Activated CD4-positive, alpha-beta memory T cell treated with anti-CD3 and anti-CD28 coated beads for 36 hours (primary cell): ENCODE data around the gene SUSD2. TPM values are rescaled to one million over a fixed set of nuclear protein-coding genes. Genes with fewer than 3 reads are reported as not detected.
"Not testable (repeated sequence)": the region's sequence is repeated elsewhere in the genome, so short reads cannot be mapped to it uniquely, and the experiment has no call there.

Experiments
- CTCF ChIA-PET: fragments of 350-600 bp; sonication (Branson Sonifier 250); formaldehyde crosslinking; loops from one replicate; lab custom pipeline; 2021; ENCODE audit warnings: antibody characterized with exemption, inconsistent platforms; lab: Charles Lee
- POLR2A ChIA-PET: fragments of 350-600 bp; sonication (Branson Sonifier 250); formaldehyde crosslinking; loops from one replicate; lab custom pipeline; 2021; ENCODE audit warnings: antibody characterized with exemption; lab: Charles Lee
- DNase-seq: peaks from one replicate; pipeline ENCODE4 v3.0.0-alpha.2; 2020
- H3K27ac Mint-ChIP-seq: one replicate; pipeline ENCODE4 v1.8.0; 2021; ENCODE audit warnings: mixed read lengths
- H3K27me3 Mint-ChIP-seq: one replicate; pipeline ENCODE4 v1.8.0; 2021; ENCODE audit warnings: mixed read lengths
- H3K36me3 Mint-ChIP-seq: one replicate; pipeline ENCODE4 v1.8.0; 2021; ENCODE audit warnings: mixed read lengths
- H3K4me1 Mint-ChIP-seq: one replicate; pipeline ENCODE4 v1.8.0; 2021; ENCODE audit warnings: low read depth, mixed read lengths
- H3K4me3 Mint-ChIP-seq: one replicate; pipeline ENCODE4 v1.8.0; 2021; ENCODE audit warnings: mild to moderate bottlenecking, mixed read lengths
- H3K9me3 Mint-ChIP-seq: one replicate; pipeline ENCODE4 v1.8.0; 2021; ENCODE audit warnings: mixed read lengths
- intact Hi-C: fragments of 100-400 bp; cut with micrococcal nuclease; formaldehyde crosslinking; loops from one replicate; pipeline ENCODE4 v1.15.1; 2023
- total RNA-seq, 2 experiments: library from RNA; stranded (reverse); gene quantifications; one replicate each; pipeline ENCODE4 v1.2.3, GENCODE V29; 2021

SUSD2 gene
- total RNA-seq, 2 experiments from 2014 or later: 0.19 to 0.22 TPM

- H3K4me3 Mint-ChIP-seq: no peak overlapping the region
- no peaks in the 10 kb centered on the region for H3K27me3 Mint-ChIP-seq
- H3K9me3 Mint-ChIP-seq: no peaks in the 10 kb centered on the region
- no peaks in the 10 kb centered on the region for H3K36me3 Mint-ChIP-seq
- intact Hi-C loops: no loop called here
- ChIA-PET POLR2A (no interaction called here), CTCF (interaction anchor here (0.7 to 2.4 kb wide), 5 partner anchors 11 to 281 kb away, joined by 3 to 15 read pairs (median 6); no protein-coding TSS in a partner anchor)
- H3K27ac Mint-ChIP-seq: no peak overlapping the region
- no peaks in the 10 kb centered on the region for H3K4me1 Mint-ChIP-seq
- DNase-seq: no peak
Measured at GRCh38 chr22:24232124-24232523, 50.8 kb downstream of the SUSD2 start.

DNA sequence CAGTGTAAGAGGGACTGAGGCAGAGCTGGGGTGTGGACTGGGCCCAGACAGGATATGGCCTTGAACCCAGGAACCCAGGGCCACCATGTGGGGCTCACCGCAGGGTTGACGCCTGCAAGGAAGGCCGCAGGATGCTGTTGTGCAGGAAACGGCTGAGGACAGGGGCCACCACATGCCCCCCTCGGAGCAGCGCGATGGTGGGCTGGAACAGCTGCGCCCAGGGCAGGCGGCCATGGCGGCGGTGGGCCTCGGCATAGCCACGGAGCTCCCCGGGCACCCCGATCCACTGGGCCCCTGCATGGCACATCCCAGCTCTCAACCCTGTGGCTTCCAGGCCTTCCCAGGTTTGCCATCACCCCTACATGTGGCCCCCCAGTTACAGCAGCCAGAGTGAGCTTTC lies 51.4 kb downstream of the SUSD2 start:
- no peak overlapping the region for H3K4me3 Mint-ChIP-seq
- intact Hi-C loops: no loop called here
- no peaks in the 10 kb centered on the region for H3K9me3 Mint-ChIP-seq
- DNase-seq: no peak
- H3K27me3 Mint-ChIP-seq: no peaks in the 10 kb centered on the region
- ChIA-PET POLR2A (no interaction called here), CTCF (interaction anchor here (0.7 to 2.0 kb wide), 2 partner anchors 10 to 282 kb away, joined by 3 to 8 read pairs; no protein-coding TSS in a partner anchor)
- H3K4me1 Mint-ChIP-seq: no peaks in the 10 kb centered on the region
- H3K36me3 Mint-ChIP-seq: no peaks in the 10 kb centered on the region
- no peak overlapping the region for H3K27ac Mint-ChIP-seq

DNA sequence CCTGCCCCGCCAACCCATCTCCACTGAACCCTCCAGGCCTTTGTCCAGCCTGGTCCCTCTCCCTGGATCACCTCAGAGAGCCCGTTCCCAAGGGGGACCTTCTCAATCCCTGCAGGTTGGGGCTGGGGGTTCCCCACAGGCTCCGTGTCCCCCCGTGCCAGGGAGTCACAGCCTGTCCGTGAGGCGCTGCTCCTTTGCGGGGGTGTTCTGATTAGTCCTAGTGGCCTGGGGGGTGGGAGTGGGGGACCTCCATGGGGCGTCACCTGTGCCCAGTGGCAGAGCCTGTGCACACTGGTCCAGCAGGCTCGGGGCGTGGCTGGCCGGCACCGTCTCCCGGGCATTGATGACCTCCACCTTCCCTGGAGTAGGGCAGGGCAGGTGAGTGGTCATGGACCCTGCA lies 51.9 kb downstream of the SUSD2 start:
- H3K27ac Mint-ChIP-seq: no peak overlapping the region
- intact Hi-C loops: no loop called here
- POLR2A ChIA-PET: no interaction called here
- DNase-seq: no peak
- H3K36me3 Mint-ChIP-seq: no peaks in the 10 kb centered on the region
- no peak overlapping the region for H3K4me3 Mint-ChIP-seq
- H3K4me1 Mint-ChIP-seq: no peaks in the 10 kb centered on the region
- no peaks in the 10 kb centered on the region for H3K9me3 Mint-ChIP-seq
- CTCF ChIA-PET: no interaction called here
- no peaks in the 10 kb centered on the region for H3K27me3 Mint-ChIP-seq

- no peak overlapping the region for H3K4me3 Mint-ChIP-seq
- no peaks in the 10 kb centered on the region for H3K4me1 Mint-ChIP-seq
- no peaks in the 10 kb centered on the region for H3K36me3 Mint-ChIP-seq
- ChIA-PET POLR2A (no interaction called here), CTCF (no interaction called here)
- H3K9me3 Mint-ChIP-seq: no peaks in the 10 kb centered on the region
- H3K27ac Mint-ChIP-seq: no peak overlapping the region
- no peaks in the 10 kb centered on the region for H3K27me3 Mint-ChIP-seq
- intact Hi-C loops: no loop called here
- DNase-seq: no peak
Measured at GRCh38 chr22:24233816-24234215, 52.5 kb downstream of the SUSD2 start.

GRCh38 chr22:24235315-24235714 lies 54.0 kb downstream of the SUSD2 start:
- no peaks in the 10 kb centered on the region for H3K36me3 Mint-ChIP-seq

DNA sequence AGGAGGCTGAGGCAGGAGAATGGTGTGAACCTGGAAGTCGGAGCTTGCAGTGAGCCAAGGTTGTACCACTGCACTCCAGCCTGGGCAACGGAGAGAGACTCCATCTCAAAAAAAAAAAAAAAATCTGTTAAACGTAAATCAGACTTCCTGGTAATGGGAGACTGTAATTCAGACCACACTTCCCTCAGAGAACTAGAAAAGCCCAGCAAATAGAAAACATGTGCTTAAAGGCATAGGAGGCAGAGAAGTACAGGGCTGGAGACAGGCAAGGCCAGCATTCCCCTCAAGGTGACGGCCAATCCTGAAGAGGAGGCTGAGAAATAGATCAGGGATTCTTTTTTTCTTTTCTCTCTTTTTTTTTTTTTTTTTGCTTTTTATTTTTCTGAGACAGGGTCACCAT lies 55.4 kb downstream of the SUSD2 start:
- H3K9me3 Mint-ChIP-seq: no peaks in the 10 kb centered on the region
- H3K4me1 Mint-ChIP-seq: peaks cover 6% of the 10 kb centered on the region
- DNase-seq: no peak
- no peaks in the 10 kb centered on the region for H3K27me3 Mint-ChIP-seq
- intact Hi-C loops: no loop called here
- no peak overlapping the region for H3K4me3 Mint-ChIP-seq
- CTCF ChIA-PET: interaction anchor here (0.6 to 1.0 kb wide), 2 partner anchors 29 to 46 kb away, joined by 3 read pairs; no protein-coding TSS in a partner anchor
- H3K36me3 Mint-ChIP-seq: no peaks in the 10 kb centered on the region
- H3K27ac Mint-ChIP-seq: no peak overlapping the region
- POLR2A ChIA-PET: no interaction called here

More at GRCh38 chr22:24235315-24235714, 54.0 kb downstream of the SUSD2 start:
- CTCF ChIA-PET: interaction anchor here (1.1 kb wide), 1 partner anchor 79 kb away, joined by 3 read pairs; no protein-coding TSS in a partner anchor
- no peak overlapping the region for H3K4me3 Mint-ChIP-seq
- H3K4me1 Mint-ChIP-seq: no peaks in the 10 kb centered on the region
- no peaks in the 10 kb centered on the region for H3K9me3 Mint-ChIP-seq
- DNase-seq: no peak
- intact Hi-C loops: no loop called here
- no peak overlapping the region for H3K27ac Mint-ChIP-seq
- POLR2A ChIA-PET: no interaction called here
- H3K27me3 Mint-ChIP-seq: no peaks in the 10 kb centered on the region

- not testable (repeated sequence) for H3K27ac Mint-ChIP-seq
Measured at GRCh38 chr22:24238101-24238694, 56.9 kb downstream of the SUSD2 start.

More at GRCh38 chr22:24238101-24238694, 56.9 kb downstream of the SUSD2 start:
- intact Hi-C loops, CTCF ChIA-PET, H3K9me3 Mint-ChIP-seq, H3K27me3 Mint-ChIP-seq, POLR2A ChIA-PET, DNase-seq, H3K36me3 Mint-ChIP-seq, H3K4me3 Mint-ChIP-seq: not testable (repeated sequence)
- peaks cover 19% of the 10 kb centered on the region for H3K4me1 Mint-ChIP-seq

Other genes starting within 250 kb of the SUSD2 start
- gene GSTT2B, start 220.3 kb upstream of the SUSD2 start, total RNA-seq: under 1 TPM in 1 of 2 experiments, not detected in 1; 0.33 TPM
- gene DDTL, start 214.6 kb upstream of the SUSD2 start, total RNA-seq: 1 to 10 TPM; 1.4 to 2.0 TPM
- gene DDT, start 207.0 kb upstream of the SUSD2 start, total RNA-seq: 100 to 1,000 TPM; 105 to 108 TPM
- gene GSTT2, start 201.4 kb upstream of the SUSD2 start, total RNA-seq: not detected
- not detected for gene GSTT4, start 176.0 kb upstream of the SUSD2 start, total RNA-seq
- gene CABIN1, start 170.2 kb upstream of the SUSD2 start, total RNA-seq: 10 to 100 TPM; 76.6 to 79.9 TPM
- gene GGT5, start 63.6 kb downstream of the SUSD2 start, total RNA-seq: not detected
- gene SPECC1L, start 89.3 kb downstream of the SUSD2 start, total RNA-seq: 10 to 100 TPM; 27.7 to 34.3 TPM
- 10 to 100 TPM; 30.5 to 33.0 TPM for gene ADORA2A, start 246.1 kb downstream of the SUSD2 start, total RNA-seq